ENCODE results near the gene TCP1. TPM values are rescaled to one million over a fixed set of nuclear protein-coding genes. Genes with fewer than 3 reads are reported as not detected.
"Not testable (repeated sequence)": the region's sequence is repeated elsewhere in the genome, so short reads cannot be mapped to it uniquely, and the experiment has no call there.

Gene TCP1
- total and polyA plus RNA-seq, 9 donors = 176 to 229 (median 207) TPM

- H3K4me3 ChIP-seq (ENCODE audit: low read length) = no peak overlapping the region
- peaks cover 18% of the 10 kb centered on the region for H3K36me3 ChIP-seq (ENCODE audit: control insufficient read depth, insufficient read depth, low read length)
- no peaks in the 10 kb centered on the region for H3K27me3 ChIP-seq (ENCODE audit: control insufficient read depth, insufficient read depth, low read length)
- peaks cover 7% of the 10 kb centered on the region for H3K4me1 ChIP-seq (ENCODE audit: control insufficient read depth, insufficient read depth, low read length)
- H3K27ac ChIP-seq (ENCODE audit: low read length) = peak overlapping the region; percentile 9
- no peaks in the 10 kb centered on the region for H3K9me3 ChIP-seq (replicated peaks; ENCODE audit: control insufficient read depth, low read depth, low read length)
- 84% methylated on average over 9 of the region's 10 CpGs for WGBS (ENCODE audit: insufficient coverage)
- DNase-seq = peak; percentile 18
Measured at GRCh38 chr6:159804504-159804903, 15.1 kb upstream of the TCP1 start.

GRCh38 chr6:159801935-159802334 is 12.5 kb upstream of the TCP1 start:
- peaks cover 7% of the 10 kb centered on the region for H3K4me1 ChIP-seq (ENCODE audit: control insufficient read depth, insufficient read depth, low read length)
- no peaks in the 10 kb centered on the region for H3K9me3 ChIP-seq (replicated peaks; ENCODE audit: control insufficient read depth, low read depth, low read length)
- H3K27ac ChIP-seq (ENCODE audit: low read length) = no peak overlapping the region
- H3K27me3 ChIP-seq (ENCODE audit: control insufficient read depth, insufficient read depth, low read length) = no peaks in the 10 kb centered on the region
- H3K36me3 ChIP-seq (ENCODE audit: control insufficient read depth, insufficient read depth, low read length) = peaks cover 31% of the 10 kb centered on the region
- no peak for DNase-seq
- WGBS (ENCODE audit: insufficient coverage) = 95% methylated on average over 4 of the region's 8 CpGs
- H3K4me3 ChIP-seq (ENCODE audit: low read length) = no peak overlapping the region

GRCh38 chr6:159800141-159800865 is 10.9 kb upstream of the TCP1 start, which contains the start of gene PNLDC1:
Gene PNLDC1, plus strand, starts transcription at chr6:159800276. Its CDS starts 32 bp downstream, at chr6:159800308.
- DNase-seq = no peak
- peaks cover 30% of the 10 kb centered on the region for H3K36me3 ChIP-seq (ENCODE audit: control insufficient read depth, insufficient read depth, low read length)
- no peak within 1 kb of the TSS for H3K27ac ChIP-seq (ENCODE audit: low read length)
- H3K27me3 ChIP-seq (ENCODE audit: control insufficient read depth, insufficient read depth, low read length) = no peaks in the 10 kb centered on the region
- no peaks in the 10 kb centered on the region for H3K9me3 ChIP-seq (replicated peaks; ENCODE audit: control insufficient read depth, low read depth, low read length)
- no peak within 1 kb of the TSS for H3K4me3 ChIP-seq (ENCODE audit: low read length)
- WGBS (ENCODE audit: insufficient coverage) = 83% methylated on average over 49 of the region's 50 CpGs
- peaks cover 7% of the 10 kb centered on the region for H3K4me1 ChIP-seq (ENCODE audit: control insufficient read depth, insufficient read depth, low read length)

DNA sequence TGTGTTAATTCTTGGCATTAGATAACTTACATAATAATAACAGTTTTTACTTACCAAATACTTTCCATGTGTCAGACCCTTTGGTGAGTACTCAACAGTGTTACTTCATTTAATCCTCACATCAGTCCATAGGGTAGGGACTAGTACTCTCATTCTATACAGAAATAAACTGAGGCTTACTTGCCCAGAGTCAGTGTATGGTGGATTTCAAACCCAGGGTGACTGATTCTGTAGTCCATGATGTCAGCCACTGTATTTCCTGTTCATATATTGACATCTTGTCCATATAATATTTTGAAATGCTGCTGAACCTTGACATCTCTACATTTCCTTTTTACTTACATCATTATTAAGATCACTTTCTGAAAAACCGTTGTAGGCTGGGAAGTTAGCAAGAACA is 8.2 kb upstream of the TCP1 start:
- Histone ChIP-seq H3K4me3 (ENCODE audit: low read length) (no peak overlapping the region), H3K27ac (ENCODE audit: low read length) (no peak overlapping the region), H3K36me3 (ENCODE audit: control insufficient read depth, insufficient read depth, low read length) (peaks cover 39% of the 10 kb centered on the region), H3K27me3 (ENCODE audit: control insufficient read depth, insufficient read depth, low read length) (no peaks in the 10 kb centered on the region), H3K4me1 (ENCODE audit: control insufficient read depth, insufficient read depth, low read length) (no peaks in the 10 kb centered on the region), H3K9me3 (replicated peaks; ENCODE audit: control insufficient read depth, low read depth, low read length) (no peaks in the 10 kb centered on the region)
- no peak for DNase-seq
- WGBS (ENCODE audit: insufficient coverage) = no CpG with 5 or more reads among the region's 1 CpG

- not testable (repeated sequence) for H3K9me3 ChIP-seq (replicated peaks; ENCODE audit: control insufficient read depth, low read depth, low read length); H3K4me1 ChIP-seq (ENCODE audit: control insufficient read depth, insufficient read depth, low read length)
- H3K36me3 ChIP-seq (ENCODE audit: control insufficient read depth, insufficient read depth, low read length) = peaks cover 38% of the 10 kb centered on the region
Measured at GRCh38 chr6:159794976-159795375, 5.6 kb upstream of the TCP1 start.

DNA sequence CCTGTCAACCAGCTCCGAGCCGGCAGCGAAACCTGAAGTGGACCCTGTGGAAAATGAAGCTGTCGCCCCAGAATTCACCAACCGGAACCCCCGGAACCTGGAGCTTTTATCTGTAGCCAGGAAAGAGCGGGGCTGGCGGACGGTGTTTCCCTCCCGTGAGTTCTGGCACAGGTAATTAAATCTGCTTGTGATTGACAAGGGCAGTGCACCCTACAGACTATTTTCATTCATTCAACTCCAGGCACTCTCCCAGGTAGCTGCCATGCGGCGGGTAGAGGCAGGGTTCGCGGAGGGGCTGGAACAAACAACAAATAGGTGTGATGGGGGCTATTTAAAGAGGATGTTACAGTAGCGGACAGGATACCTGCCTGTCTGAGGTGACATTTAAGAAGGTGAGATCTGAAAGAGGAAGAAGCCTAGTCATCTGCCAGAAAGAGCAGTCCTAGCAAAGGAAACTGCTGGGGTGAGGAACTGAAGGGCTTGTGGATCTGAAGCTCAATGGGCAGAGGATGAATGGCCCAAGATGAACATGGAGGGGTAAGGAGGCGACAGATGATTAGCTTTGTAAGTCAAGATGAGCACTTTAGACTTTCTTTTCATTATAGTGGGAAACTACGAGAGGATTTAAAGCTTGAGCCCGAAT is 1.7 kb upstream of the TCP1 start:
- peaks cover 21% of the 10 kb centered on the region for H3K36me3 ChIP-seq (ENCODE audit: control insufficient read depth, insufficient read depth, low read length)

More at GRCh38 chr6:159794976-159795375, 5.6 kb upstream of the TCP1 start:
- H3K27ac ChIP-seq (ENCODE audit: low read length); H3K27me3 ChIP-seq (ENCODE audit: control insufficient read depth, insufficient read depth, low read length); H3K4me3 ChIP-seq (ENCODE audit: low read length); DNase-seq: not testable (repeated sequence)
- WGBS (ENCODE audit: insufficient coverage) = 86% methylated on average over 7 of the region's 8 CpGs

DNA sequence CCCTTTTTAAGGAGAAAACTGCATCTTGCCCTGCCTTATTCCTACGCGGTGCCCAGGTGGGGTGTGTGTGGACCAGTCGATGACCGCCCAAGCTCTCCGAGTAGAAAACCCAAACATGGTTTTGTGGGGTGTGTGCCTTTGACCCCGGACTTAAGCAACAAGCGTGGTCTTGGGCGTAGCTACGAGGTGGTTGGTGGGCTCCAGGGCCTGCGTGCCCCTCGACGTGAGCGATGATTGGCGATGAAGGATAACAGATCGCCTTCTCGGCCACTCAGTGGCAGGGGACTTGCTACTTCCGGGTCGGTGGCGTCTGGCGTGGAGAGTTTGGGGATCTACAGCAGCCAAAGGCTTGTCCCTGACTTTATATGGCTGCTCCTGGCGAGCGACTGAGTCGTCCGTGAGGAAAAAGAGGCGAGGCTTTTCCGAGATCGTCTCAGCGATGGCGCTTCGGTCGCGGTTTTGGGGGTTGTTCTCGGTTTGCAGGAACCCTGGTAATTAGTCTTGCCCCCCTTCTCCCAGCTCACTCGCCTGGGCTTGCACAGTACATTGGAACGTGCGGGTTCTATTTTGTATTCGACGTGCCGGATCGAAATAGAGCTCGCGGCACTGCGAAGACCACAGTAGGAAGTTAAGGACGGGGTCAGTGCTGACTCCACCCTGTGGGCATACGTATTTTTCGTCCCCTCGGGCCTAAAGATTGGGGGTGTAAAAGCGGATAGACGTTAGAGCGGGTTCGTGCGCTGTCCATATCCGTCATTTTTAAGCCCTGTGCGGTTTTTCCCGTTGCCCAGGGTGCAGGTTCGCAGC is 950 bp upstream of the TCP1 start, which contains the start of gene MRPL18:
TSS of gene MRPL18 (plus strand) at position 319 of the 807 bp plus-strand sequence. CDS start at position 440, 121 bp downstream.
- Histone ChIP-seq H3K4me1 (ENCODE audit: control insufficient read depth, insufficient read depth, low read length) (peaks cover 13% of the 10 kb centered on the region), H3K4me3 (ENCODE audit: low read length) (peak within 1 kb of the TSS; percentile 96), H3K9me3 (replicated peaks; ENCODE audit: control insufficient read depth, low read depth, low read length) (no peaks in the 10 kb centered on the region), H3K27me3 (ENCODE audit: control insufficient read depth, insufficient read depth, low read length) (no peaks in the 10 kb centered on the region), H3K36me3 (ENCODE audit: control insufficient read depth, insufficient read depth, low read length) (peaks cover 22% of the 10 kb centered on the region), H3K27ac (ENCODE audit: low read length) (peak within 1 kb of the TSS; percentile 100)
- under 1% methylated on average over 52 of the region's 56 CpGs for WGBS (ENCODE audit: insufficient coverage)
- DNase-seq = peak; percentile 99

More for the DNA sequence above, 1.7 kb upstream of the TCP1 start:
- Histone ChIP-seq H3K27me3 (ENCODE audit: control insufficient read depth, insufficient read depth, low read length) (no peaks in the 10 kb centered on the region), H3K27ac (ENCODE audit: low read length) (peak overlapping the region; percentile 100), H3K9me3 (replicated peaks; ENCODE audit: control insufficient read depth, low read depth, low read length) (no peaks in the 10 kb centered on the region), H3K4me1 (ENCODE audit: control insufficient read depth, insufficient read depth, low read length) (peaks cover 13% of the 10 kb centered on the region), H3K4me3 (ENCODE audit: low read length) (peak overlapping the region; percentile 85)
- 25% methylated on average over 10 of the region's 18 CpGs for WGBS (ENCODE audit: insufficient coverage)
- peak; percentile 11 for DNase-seq

DNA sequence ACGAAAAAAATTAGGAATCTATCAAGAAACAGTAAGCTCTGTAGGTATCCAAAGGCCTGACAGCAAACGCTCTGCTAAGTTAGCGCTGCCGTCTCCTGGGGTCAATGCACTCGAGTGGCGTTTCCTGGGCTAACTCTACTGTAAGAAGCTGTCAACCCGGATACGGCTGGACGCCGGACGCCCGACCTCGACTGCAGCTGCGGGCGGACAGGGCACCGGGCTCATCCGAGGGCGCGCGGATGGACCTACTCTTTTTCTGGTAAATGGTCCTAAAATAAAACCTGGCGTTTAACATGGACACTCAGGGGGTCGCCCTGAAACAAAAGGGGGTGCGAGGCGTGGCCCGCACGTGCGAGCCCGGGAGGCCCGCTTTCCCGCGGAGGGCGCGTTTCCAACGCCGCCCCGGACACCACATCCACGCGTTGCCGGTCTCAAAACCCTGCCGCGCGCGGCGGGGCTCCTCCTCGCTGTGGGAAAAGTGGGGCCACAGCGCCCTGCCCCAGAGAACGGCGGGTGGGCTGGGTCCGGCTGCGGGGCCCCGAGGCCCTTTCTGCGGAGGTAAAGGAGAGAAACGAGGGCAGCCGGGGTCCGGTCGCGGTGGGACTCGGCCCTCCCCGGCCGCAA is 537 bp downstream of the TCP1 start:
- peaks cover 32% of the 10 kb centered on the region for H3K36me3 ChIP-seq (ENCODE audit: control insufficient read depth, insufficient read depth, low read length)
- peak; percentile 54 for DNase-seq
- H3K9me3 ChIP-seq (replicated peaks; ENCODE audit: control insufficient read depth, low read depth, low read length) = no peaks in the 10 kb centered on the region
- peak overlapping the region; percentile 90 for H3K27ac ChIP-seq (ENCODE audit: low read length)
- WGBS (ENCODE audit: insufficient coverage) = under 1% methylated on average over 60 of the region's 60 CpGs
- H3K4me1 ChIP-seq (ENCODE audit: control insufficient read depth, insufficient read depth, low read length) = peaks cover 13% of the 10 kb centered on the region
- peak overlapping the region; percentile 96 for H3K4me3 ChIP-seq (ENCODE audit: low read length)
- no peaks in the 10 kb centered on the region for H3K27me3 ChIP-seq (ENCODE audit: control insufficient read depth, insufficient read depth, low read length)

- H3K4me1 ChIP-seq (ENCODE audit: control insufficient read depth, insufficient read depth, low read length) = peaks cover 13% of the 10 kb centered on the region
- no CpG with 5 or more reads among the region's 15 CpGs for WGBS (ENCODE audit: insufficient coverage)
- H3K4me3 ChIP-seq (ENCODE audit: low read length) = peak overlapping the region; percentile 96
- no peaks in the 10 kb centered on the region for H3K27me3 ChIP-seq (ENCODE audit: control insufficient read depth, insufficient read depth, low read length)
- H3K9me3 ChIP-seq (replicated peaks; ENCODE audit: control insufficient read depth, low read depth, low read length) = no peaks in the 10 kb centered on the region
- H3K27ac ChIP-seq (ENCODE audit: low read length) = peak overlapping the region; percentile 90
- peak; percentile 14 for DNase-seq
- peaks cover 36% of the 10 kb centered on the region for H3K36me3 ChIP-seq (ENCODE audit: control insufficient read depth, insufficient read depth, low read length)
Measured at GRCh38 chr6:159788276-159788675, 1.1 kb downstream of the TCP1 start.
